SW480 (cell line): Measurements from ENCODE around the gene DOK1.
"Not testable (repeated sequence)": the region's sequence is repeated elsewhere in the genome, so short reads cannot be mapped to it uniquely, and the experiment has no call there.

ENCODE experiments used
- DNase-seq: peaks from one replicate; pipeline ENCODE4 v3.0.0-alpha.2; 2016; ENCODE audit warnings: low spot score

Gene DOK1

DNA sequence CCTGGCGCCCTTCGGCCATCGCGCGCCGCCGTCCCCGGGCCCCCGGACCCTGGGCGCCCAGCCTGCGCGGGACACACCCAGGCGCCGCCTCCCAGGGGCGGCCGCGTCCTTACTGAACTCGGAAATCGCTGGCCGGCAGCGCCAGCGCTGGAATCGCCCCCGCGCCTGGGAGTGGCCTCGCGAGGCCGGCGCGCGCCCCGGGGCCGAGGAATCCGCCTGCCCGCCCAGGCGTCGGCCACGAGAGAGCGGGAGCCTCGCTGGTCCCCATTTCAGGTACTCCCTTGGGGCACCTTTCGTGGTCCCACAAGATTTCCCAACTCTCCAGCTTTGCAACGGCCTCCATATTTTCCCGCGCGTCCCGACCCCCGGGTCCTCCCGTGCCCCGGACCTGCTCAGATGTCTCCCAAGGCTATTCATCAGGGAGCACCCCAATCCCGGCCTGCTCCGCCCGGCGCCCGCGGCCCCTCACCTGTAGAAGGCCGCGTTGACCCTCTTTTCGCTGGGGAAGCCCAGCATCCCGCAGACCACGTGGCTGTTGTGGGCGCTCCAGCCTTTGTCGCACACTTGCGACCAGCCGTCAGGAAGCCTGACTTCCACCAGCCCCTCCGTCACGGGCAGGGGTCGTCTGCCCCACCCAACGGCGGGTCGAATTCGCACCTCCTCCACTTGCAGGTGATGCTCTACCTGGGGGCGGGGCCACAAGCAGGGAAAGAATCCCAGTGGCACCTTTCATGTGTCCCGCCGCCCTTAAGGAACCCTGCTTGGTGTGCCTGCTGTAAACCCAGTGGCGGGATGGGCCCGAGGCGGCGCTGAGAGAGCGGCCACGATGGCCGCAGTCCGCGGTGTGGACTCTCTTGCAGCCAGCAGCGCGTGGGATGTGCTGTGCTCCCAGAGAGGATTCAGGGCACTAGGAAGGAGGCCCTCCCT, 5.4 kb upstream of the DOK1 start:
- DNase-seq: peak; percentile 79

GRCh38 chr2:74550231-74550630, 4.3 kb upstream of the DOK1 start:
- DNase-seq: no peak

GRCh38 chr2:74551530-74551929, 3.0 kb upstream of the DOK1 start:
- no peak for DNase-seq

DNA sequence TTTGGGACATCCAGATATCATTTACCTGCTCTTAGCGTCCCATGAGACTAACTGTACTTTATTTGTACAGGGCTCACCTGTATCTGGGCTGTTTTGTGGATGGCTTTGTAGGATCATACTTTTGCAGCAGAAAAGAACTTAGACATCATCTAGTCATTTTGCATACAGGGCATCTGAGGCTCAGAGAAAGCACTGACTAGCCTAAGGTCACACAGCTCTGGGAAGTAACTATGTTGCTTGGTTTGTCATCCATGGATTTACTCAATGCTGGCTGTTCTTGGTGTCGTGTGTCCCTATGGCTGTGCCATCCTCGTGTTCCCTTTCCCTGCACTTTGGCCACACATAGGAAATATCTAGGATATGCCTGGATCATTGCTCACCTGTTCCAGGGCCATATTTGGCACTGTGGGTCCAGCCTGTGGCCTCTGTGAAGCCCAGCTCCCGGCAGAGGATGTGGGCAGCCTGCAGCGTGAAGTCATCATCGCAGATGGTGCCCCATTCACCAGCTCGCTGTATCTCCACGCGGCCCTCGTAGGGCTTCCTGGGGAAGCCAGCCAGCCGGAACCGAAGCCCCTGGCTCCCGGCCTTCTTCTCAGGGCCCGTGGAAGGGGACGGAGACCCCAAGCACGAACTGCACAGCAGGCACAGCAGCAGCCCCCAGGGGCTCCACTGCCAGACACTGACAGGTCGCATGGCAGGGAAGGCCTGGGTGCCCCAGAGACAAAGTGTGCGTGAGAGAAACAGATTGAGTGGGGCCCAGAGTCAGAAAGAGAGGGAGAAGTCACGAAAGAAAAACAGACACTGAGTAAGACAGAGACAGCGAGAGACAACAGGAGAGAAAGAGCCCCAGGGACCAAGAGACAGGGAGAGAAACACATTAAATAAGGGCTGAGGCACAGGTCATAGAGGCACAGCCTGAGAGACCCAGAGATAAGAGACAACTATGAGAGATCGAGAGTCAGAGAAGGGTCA, 2.3 kb upstream of the DOK1 start:
- no peak for DNase-seq

DNA sequence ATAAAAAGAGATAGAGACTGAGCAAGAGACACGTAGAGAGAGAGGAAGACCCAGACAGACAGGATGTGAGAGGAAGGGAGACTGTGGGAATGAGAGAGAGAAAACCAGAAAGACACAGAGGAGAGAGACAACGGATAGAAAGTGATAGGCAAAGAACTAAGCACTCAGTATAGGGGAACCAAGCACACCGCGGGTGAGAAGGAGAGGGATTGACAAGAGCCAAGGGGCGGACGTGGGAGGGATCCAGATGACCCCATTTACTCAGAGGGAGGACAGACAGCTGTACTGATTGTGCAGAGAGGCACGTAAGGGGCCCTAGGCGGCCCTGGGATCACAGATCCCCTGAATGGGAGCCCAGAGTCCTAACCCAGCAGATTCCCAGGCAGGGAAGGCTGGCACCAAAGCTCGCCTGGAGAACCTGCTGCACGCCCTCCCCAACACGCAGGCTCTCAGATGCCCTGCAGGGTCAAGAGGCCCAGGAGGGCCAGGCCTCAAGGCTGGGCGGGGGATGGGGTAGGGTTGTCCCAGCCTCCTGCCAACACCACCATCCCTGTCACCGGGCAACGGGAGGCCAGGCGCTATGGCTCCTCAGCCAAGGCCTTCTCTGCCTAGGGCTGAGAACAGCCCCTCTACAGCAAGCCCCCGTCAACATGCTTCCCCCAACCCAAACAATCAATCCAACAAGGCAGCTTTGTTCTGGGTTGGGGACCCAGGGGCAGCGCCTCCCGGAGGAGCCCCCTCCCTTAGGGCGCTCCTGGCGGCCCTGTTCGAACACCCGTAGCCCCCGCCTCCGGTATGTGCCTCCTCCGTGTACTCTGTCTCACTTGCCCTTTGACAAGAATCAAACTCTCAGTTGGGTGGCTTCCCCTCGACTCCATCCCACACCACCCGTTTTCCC, 1.4 kb upstream of the DOK1 start:
- no peak for DNase-seq

GRCh38 chr2:74554820-74555531, 456 bp downstream of the DOK1 start:
- DNase-seq: peak; percentile 72

DNA sequence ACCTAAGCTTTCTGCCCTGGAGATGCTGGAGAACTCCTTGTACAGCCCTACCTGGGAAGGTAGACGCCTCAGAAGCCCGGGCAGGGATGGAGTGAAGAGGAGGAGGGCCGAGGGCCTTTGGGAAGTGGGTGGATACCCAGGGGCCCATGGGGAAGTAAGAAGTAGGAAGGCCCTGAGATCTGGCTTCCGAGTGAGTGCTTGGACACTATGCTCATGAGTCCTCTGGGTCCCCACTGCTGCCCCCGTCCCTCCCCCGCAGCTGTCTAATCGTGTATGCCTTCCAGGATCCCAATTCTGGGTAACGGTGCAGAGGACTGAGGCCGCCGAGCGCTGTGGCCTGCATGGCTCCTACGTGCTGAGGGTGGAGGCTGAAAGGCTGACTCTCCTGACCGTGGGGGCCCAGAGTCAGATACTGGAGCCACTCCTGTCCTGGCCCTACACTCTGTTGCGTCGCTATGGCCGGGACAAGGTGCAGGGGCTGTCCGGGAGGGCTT, 1.1 kb downstream of the DOK1 start:
- no peak for DNase-seq

DNA sequence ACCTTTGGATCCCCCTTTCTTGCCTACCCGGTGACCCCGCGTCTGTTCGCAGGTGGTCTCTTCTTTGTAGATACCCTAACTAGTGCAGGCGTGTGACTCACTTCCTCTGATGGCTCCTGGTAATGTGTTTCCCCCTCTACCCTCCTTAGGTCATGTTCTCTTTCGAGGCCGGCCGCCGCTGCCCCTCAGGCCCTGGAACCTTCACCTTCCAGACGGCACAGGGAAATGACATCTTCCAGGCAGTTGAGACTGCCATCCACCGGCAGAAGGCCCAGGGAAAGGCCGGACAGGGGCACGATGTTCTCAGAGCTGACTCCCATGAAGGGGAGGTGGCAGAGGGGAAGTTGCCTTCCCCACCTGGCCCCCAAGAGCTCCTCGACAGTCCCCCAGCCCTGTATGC, 1.6 kb downstream of the DOK1 start:
- DNase-seq: no peak

DNA sequence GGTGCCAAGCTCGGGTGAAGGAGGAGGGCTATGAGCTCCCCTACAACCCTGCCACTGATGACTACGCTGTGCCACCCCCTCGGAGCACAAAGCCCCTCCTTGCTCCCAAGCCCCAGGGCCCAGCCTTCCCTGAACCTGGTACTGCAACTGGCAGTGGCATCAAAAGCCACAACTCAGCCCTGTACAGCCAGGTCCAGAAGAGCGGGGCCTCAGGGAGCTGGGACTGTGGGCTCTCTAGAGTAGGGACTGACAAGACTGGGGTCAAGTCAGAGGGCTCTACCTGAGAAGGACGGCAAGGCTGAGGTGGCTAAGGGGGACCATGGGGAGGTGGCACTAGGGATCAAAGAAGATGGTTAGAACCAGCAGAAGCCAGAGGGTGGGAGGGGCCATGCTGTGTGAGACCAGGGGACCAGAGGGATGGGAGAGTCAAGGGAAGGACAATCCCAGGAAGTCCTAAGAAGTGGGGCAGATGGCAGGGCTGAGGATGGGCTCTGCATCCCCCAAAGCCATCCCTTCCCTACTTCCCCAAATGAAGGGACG, 2.4 kb downstream of the DOK1 start:
- DNase-seq: no peak

DNA sequence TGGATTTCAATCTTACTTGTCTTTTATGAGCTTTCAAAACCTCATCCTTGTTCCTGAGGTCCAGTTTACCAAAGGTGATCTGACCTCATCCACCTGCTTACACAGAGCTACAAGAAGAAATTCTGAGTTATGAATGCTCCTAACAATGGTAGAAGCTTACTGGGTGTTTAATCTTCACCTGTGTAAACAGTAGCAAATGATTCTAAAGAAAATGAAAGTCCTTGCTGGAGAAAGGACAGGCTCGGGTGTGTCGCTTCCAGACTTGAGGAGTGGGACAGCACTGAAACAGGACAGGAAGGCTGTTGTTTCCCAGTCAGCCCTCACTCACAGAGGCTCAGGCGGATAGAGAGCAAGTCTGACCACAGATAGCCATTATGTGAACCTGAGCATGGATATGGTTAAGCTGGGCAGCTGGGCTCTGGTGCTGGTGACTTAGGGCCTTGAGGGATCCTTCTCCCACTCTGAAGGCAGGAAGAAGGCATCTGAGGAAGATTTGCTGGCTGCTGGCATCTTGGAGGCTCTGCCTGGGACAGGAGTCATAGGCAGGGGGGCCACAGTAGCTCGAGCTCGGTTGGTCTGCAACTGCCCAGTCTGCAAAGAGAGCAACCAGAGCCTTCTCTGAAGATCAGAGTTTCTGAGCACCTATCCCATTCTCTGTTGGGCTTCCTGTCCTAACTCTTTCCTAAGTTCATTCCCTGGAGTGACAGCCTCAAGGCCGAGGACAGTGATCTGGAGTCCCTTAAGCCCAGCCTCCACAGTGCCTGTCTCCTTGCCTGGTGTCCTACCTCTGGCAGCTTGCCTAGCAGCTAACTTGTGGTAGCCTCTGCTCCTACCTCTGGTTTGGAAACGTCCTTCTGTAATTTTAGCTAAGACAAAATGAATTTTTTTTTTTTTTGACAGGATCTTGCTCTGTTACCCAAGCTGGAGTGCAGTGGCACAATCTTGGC, 4.0 kb downstream of the DOK1 start:
- DNase-seq: no peak

GRCh38 chr2:74559912-74560311, 5.4 kb downstream of the DOK1 start:
- peak; percentile 37 for DNase-seq

DNA sequence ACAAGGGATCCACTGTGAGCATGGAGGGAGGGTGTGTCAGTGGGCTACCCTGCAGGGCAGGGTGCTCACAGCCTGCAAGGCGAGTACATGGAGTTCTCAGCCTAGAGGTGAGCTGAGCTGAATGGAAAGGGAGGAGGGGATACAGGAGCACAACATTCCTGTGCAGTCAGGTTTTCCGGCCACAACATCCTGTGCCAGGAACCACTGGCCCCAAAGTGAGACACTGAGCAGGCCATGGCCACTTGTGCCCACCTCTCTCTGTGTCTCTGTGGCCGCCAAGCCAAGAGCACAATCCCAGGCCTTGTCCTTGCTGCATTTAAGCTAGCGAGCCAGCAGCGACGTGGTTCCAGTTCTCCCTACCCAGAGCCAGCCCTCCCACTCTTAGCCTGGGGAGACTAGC, 6.1 kb downstream of the DOK1 start:
- DNase-seq: peak; percentile 93

DNA sequence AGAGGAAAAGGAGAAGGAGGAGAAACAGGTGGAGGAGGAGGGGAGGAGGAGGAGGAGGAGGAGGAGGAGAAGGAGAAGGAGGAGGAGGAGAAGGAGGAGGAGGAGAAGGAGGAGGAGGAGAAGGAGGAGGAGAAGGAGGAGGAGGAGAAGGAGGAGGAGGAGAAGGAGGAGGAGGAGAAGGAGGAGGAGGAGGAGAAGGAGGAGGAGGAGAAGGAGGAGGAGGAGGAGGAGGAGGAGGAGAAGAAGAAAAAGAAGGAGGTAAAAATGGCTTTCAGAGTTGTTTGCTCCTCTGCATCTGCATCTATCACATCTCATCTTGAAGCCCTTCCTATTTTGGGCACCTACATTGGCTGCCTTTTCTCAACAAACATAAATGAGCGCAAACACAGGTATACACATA, 6.5 kb downstream of the DOK1 start:
- not testable (repeated sequence) for DNase-seq

DNA sequence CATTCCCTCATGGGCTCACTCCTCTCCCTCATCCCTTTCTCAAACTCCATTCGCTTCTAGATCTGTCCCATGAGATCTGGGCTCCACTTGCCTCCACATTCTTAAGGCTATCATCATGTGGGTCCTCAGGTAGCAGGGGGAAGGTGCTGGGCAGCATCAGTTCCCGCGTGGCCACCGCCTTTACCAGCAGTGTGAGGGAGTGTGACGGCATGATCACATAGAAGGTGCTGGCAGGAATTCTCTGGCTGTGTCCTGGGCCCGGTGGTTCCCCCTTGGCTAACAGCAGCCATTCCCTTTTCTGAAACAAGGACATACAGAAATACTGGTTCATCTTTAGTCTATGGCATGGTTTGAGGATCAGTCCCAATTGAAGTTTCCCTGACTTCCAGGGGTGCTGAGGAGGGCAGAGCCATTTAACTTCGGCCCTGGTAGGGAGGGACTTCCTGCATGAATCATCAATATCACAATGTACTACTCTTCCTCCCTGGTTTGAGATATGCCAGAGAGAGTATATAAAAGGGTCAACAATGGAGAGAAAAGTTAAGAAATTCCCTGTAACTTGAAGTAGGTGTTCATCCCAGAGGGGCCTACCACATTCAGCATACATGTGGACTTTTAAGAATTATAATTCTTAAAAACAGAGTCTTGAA, 7.7 kb downstream of the DOK1 start:
- DNase-seq: peak; percentile 36

DNA sequence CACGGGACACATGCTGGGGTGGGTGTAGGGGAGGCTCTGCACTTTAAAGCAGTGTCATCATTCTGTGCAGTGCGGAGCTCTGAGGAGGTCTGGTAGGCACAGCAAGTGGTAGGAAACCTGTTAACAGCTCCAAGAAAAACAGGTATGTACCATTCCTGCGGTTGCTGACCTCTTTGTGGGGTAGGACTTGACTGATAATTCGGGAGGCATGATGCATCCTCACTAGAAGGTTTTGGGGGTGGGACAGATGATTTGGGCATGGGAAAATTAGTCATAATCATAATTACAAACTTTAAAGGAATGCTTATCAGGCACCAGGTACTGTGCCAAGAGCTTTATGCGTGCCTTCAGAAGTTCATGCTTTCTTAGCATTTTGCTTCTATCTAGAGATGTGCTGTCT, 9.7 kb downstream of the DOK1 start:
- DNase-seq: no peak

- DNase-seq: no peak
Measured at GRCh38 chr2:74566076-74566753, 11.7 kb downstream of the DOK1 start.

DNA sequence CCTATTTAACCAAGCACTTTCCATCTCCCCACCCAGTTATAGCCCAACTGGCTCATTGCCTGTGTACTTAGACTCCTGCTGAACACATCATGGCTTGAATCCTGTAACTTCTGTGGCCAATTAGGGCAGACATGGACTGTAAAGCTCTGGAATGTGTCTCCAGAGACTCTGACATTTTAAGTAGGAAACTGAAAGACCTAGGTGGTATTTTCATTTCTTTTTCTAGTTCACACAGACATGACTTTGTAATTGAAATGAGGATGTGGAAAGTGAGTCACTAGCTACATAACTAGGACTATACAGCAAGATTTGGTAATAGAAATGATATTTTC, 12.2 kb downstream of the DOK1 start:
- no peak for DNase-seq

GRCh38 chr2:74567881-74568280, 13.4 kb downstream of the DOK1 start:
- no peak for DNase-seq

- DNase-seq: no peak
Measured at GRCh38 chr2:74569686-74570085, 15.2 kb downstream of the DOK1 start.
